GM12801 (cell line): Measurements from ENCODE around the gene FOXD4L5.
"Not testable (repeated sequence)": the region's sequence is repeated elsewhere in the genome, so short reads cannot be mapped to it uniquely, and the experiment has no call there.

ENCODE experiments used
- TF ChIP-seq, protein P1 (sequence below): IDR thresholded peaks from one replicate; pipeline ENCODE4 v1.5.1; 2011; ENCODE audit warnings: control low read depth; ENCODE audit not compliant: insufficient read length; ENCODE audit errors: extremely low read depth

FOXD4L5 gene

DNA sequence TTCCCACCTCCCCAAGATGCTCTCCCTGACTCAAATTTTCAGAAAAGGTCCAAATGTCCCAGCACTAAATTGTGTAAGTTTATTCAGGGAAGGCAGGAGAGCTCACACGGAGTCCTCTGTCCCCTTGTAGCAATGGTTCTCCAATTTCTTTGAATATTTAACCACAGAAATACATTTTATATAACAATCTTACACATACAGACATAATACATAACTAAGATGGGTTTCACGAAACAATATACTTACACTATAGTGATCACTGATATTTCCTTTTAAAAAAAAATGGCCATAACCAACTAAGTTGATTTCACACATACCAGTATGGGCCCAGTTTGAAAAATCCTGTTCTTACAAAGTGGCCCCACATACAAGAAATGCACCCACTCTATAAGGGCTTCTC, at the start of gene FOXD4L5:
Gene FOXD4L5, minus strand, starts transcription at position 101 of the 400 bp plus-strand sequence. CDS start 832 bp downstream, outside the sequence.
- TF ChIP-seq, protein P1, sequence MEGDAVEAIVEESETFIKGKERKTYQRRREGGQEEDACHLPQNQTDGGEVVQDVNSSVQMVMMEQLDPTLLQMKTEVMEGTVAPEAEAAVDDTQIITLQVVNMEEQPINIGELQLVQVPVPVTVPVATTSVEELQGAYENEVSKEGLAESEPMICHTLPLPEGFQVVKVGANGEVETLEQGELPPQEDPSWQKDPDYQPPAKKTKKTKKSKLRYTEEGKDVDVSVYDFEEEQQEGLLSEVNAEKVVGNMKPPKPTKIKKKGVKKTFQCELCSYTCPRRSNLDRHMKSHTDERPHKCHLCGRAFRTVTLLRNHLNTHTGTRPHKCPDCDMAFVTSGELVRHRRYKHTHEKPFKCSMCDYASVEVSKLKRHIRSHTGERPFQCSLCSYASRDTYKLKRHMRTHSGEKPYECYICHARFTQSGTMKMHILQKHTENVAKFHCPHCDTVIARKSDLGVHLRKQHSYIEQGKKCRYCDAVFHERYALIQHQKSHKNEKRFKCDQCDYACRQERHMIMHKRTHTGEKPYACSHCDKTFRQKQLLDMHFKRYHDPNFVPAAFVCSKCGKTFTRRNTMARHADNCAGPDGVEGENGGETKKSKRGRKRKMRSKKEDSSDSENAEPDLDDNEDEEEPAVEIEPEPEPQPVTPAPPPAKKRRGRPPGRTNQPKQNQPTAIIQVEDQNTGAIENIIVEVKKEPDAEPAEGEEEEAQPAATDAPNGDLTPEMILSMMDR, result not testable (repeated sequence)
